Effector memory CD4-positive, alpha-beta T cell (primary cell): Measurements from ENCODE around the gene PRL.

ENCODE experiments used
- DNase-seq, 3 donors: peaks; one replicate each; pipeline ENCODE4 v3.0.0-alpha.2; 2020
- H3K27ac ChIP-seq: 2 replicates; pipeline ENCODE4 v1.7.0; 2013; ENCODE audit warnings: mild to moderate bottlenecking, low read length, moderate library complexity; ENCODE audit not compliant: insufficient read depth, poor library complexity, severe bottlenecking
- H3K27me3 ChIP-seq: replicated peaks from 2 replicates; pipeline ENCODE4 v1.7.0; 2013; ENCODE audit warnings: mild to moderate bottlenecking, low read length; ENCODE audit not compliant: insufficient read depth, control insufficient read depth, poor library complexity, severe bottlenecking
- H3K36me3 ChIP-seq: 2 replicates; pipeline ENCODE4 v1.7.0; 2013; ENCODE audit warnings: mild to moderate bottlenecking, low read length, moderate library complexity; ENCODE audit not compliant: control insufficient read depth, insufficient read depth
- H3K4me1 ChIP-seq: 2 replicates; pipeline ENCODE4 v1.7.0; 2013; ENCODE audit warnings: low read length, mild to moderate bottlenecking; ENCODE audit not compliant: control insufficient read depth, insufficient read depth, poor library complexity, severe bottlenecking
- H3K4me3 ChIP-seq: 2 replicates; pipeline ENCODE4 v1.7.0; 2013; ENCODE audit warnings: low read length, low read depth, mild to moderate bottlenecking; ENCODE audit not compliant: insufficient read depth, poor library complexity, severe bottlenecking
- H3K9me3 ChIP-seq: 2 replicates; pipeline ENCODE4 v1.7.0; 2013; ENCODE audit warnings: mild to moderate bottlenecking, low read length, moderate library complexity; ENCODE audit not compliant: control insufficient read depth
- total RNA-seq, 3 donors: gene quantifications; one replicate each; lab custom pipeline; 2026; lab: John Stamatoyannopoulos, UW

PRL gene
- 0 reads per million in 3 donors for total RNA-seq

DNA sequence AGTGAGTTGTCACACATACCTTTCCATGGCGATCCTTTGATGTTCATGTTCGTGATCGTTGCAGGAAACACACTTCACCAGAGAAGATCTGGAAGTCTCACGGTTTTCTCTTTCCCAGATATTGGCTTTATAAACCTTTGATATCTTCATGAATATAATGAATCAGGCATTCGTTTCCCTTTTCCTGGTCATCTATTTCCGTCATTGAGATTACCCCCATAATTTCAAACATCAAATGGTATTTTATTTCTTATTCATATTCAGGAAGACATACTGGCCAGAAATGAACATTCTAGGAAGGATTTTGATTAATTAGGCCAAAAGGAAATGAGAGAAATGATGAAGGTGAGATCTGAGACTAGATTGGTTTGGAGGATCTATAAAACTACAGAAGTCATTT is at the start of gene PRL:
Gene PRL, minus strand, starts transcription at position 101 of the 400 bp plus-strand sequence. Its CDS starts 54 bp downstream, at position 47.
- no peaks in the 10 kb centered on the region for H3K9me3 ChIP-seq
- H3K27me3 ChIP-seq, result no peaks in the 10 kb centered on the region
- H3K36me3 ChIP-seq, result no peaks in the 10 kb centered on the region

DNA sequence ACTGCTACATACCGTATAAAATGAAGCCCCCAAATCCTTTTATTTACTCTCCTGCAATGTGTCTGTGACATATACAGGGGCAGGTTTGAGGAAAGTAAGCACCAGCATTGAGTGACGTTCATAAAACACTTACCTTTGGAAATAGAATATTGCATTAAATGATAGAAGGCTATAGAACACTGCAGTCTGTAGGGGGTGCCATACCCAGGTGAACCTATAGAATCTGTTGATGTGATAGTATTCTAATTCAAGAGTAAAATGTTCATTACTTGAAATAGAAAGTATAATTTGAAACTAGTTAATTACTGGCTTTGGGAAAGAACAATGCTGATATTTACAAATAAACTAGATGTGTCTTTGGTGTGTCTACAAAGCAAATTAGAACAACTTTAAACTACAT is 47.0 kb upstream of the PRL start:
- Histone ChIP-seq H3K27ac (no peak overlapping the region), H3K4me3 (no peak overlapping the region), H3K27me3 (no peaks in the 10 kb centered on the region), H3K9me3 (no peaks in the 10 kb centered on the region), H3K36me3 (no peaks in the 10 kb centered on the region), H3K4me1 (no peaks in the 10 kb centered on the region)
- DNase-seq, result no peak

More for the DNA sequence above, at the start of gene PRL:
- Histone ChIP-seq H3K4me3 (no peak within 1 kb of the TSS), H3K27ac (no peak within 1 kb of the TSS), H3K4me1 (no peaks in the 10 kb centered on the region)
- no peak for DNase-seq

GRCh38 chr6:22334778-22335177 is 37.9 kb upstream of the PRL start:
- Histone ChIP-seq H3K9me3 (no peaks in the 10 kb centered on the region), H3K4me3 (no peak overlapping the region), H3K4me1 (no peaks in the 10 kb centered on the region), H3K36me3 (no peaks in the 10 kb centered on the region), H3K27ac (no peak overlapping the region), H3K27me3 (no peaks in the 10 kb centered on the region)
- no peak for DNase-seq

GRCh38 chr6:22333802-22334201 is 37.0 kb upstream of the PRL start:
- Histone ChIP-seq H3K4me3 (no peak overlapping the region), H3K36me3 (no peaks in the 10 kb centered on the region), H3K4me1 (no peaks in the 10 kb centered on the region), H3K27me3 (no peaks in the 10 kb centered on the region), H3K27ac (no peak overlapping the region), H3K9me3 (no peaks in the 10 kb centered on the region)
- no peak for DNase-seq

- Histone ChIP-seq H3K4me3 (no peak overlapping the region), H3K9me3 (no peaks in the 10 kb centered on the region), H3K27me3 (no peaks in the 10 kb centered on the region), H3K4me1 (no peaks in the 10 kb centered on the region), H3K27ac (no peak overlapping the region), H3K36me3 (no peaks in the 10 kb centered on the region)
- DNase-seq, result no peak
Measured at GRCh38 chr6:22332711-22333110, 35.9 kb upstream of the PRL start.

DNA sequence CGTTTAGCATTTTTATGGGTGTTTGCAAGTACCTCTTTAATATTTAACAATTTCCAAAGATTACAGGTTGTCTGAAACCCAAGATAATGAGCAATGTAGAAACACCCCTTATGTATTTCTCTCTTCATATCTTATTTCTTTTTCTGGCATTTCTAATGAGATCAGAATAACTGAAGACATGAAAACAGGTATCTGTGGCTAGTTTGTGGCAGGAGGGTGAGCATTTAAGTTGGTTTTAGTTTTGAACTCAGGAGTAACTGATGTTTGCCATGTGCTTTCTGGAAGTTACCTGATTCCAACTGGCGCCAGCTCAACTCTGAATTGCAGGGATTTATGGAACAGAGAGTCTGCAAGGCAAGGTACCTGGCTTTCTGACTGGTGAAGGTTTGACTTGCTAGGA is 35.4 kb upstream of the PRL start:
- Histone ChIP-seq H3K36me3 (no peaks in the 10 kb centered on the region), H3K27ac (no peak overlapping the region), H3K4me3 (no peak overlapping the region), H3K27me3 (no peaks in the 10 kb centered on the region), H3K4me1 (no peaks in the 10 kb centered on the region), H3K9me3 (no peaks in the 10 kb centered on the region)
- DNase-seq, result no peak

DNA sequence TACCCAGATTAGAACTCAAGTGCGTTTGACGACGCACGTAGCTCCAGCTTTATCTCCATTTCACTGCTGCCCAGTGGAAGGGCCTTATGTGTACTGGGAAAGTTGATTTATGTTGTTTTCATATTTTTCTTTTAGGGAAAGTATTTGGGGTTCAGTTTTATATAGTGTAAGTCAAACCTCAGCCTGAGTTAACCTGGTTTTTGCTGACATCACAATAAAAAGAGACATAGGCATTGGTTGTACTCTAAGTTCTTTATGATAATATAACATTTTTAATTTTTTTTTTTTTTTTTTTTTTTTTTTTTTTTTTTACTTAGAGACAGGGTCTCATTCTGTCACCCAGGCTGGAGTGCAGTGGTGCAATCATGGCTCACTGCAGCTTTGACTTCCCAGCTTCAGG is 34.1 kb upstream of the PRL start:
- H3K36me3 ChIP-seq, result no peaks in the 10 kb centered on the region
- no peak for DNase-seq
- H3K4me1 ChIP-seq, result no peaks in the 10 kb centered on the region
- H3K4me3 ChIP-seq, result no peak overlapping the region
- H3K27me3 ChIP-seq, result no peaks in the 10 kb centered on the region
- no peaks in the 10 kb centered on the region for H3K9me3 ChIP-seq
- H3K27ac ChIP-seq, result no peak overlapping the region

DNA sequence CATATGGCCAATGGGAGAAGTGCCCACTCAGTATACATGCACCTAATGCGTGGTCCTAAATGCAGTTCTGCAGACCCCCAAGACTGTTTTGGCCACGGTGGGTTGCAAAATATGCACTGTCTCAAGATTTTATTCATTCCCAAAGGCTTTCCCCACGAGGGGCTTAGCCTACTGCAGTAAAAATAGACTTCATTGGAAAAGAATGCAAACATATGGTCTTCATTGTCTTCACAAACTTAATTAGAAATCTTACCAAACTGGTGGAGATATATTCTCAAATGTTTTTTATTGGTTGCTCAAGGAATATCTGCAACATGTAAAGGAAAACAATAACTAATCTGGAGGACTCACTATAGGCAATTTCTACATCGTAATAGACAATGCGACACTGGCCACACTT is 31.6 kb upstream of the PRL start:
- no peak for DNase-seq
- Histone ChIP-seq H3K4me1 (no peaks in the 10 kb centered on the region), H3K36me3 (no peaks in the 10 kb centered on the region), H3K9me3 (no peaks in the 10 kb centered on the region), H3K27ac (no peak overlapping the region), H3K4me3 (no peak overlapping the region), H3K27me3 (no peaks in the 10 kb centered on the region)

DNA sequence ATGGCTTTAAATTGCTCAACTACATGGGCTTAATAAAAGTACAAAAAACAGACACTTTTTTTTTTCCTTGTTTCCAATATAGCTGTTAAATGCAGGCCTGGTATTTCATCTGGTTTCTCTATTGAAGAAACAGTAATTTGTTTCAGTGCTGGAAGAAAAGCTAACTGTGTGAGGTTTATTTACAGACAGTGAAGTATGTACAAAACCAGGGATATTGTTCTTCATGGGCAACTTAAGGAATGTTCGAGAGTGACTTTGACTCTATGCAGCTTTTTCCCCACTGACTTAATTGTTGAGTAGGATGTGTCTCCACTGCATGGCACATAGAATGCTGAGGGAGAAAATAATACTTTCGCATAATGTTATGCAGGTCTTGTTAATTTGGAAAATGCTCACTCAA is 31.0 kb upstream of the PRL start:
- H3K9me3 ChIP-seq, result no peaks in the 10 kb centered on the region
- no peak overlapping the region for H3K27ac ChIP-seq
- no peaks in the 10 kb centered on the region for H3K36me3 ChIP-seq
- DNase-seq, result no peak
- H3K27me3 ChIP-seq, result no peaks in the 10 kb centered on the region
- H3K4me1 ChIP-seq, result no peaks in the 10 kb centered on the region
- no peak overlapping the region for H3K4me3 ChIP-seq

DNA sequence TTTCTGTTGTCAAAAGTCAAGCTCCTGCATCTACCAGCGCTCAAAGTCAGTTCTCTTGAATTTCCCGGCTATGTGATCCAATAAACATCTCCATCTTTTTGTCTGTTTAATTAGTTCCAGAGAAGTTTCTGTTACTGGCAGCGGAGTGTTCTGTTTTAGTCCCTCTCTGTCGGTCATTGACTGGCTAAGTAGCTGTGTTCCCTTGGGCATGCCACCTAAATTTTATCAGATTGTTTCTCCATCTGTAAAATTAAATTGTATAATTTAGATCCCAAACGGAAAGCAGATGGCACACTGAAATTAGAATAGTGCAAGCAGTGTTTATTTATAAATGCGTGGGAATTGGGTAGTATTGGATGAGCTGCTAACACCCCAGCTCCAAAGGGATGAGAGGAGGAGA is 29.7 kb upstream of the PRL start:
- Histone ChIP-seq H3K4me3 (no peak overlapping the region), H3K9me3 (no peaks in the 10 kb centered on the region), H3K4me1 (no peaks in the 10 kb centered on the region), H3K27ac (no peak overlapping the region), H3K27me3 (no peaks in the 10 kb centered on the region), H3K36me3 (no peaks in the 10 kb centered on the region)
- DNase-seq, result no peak

- DNase-seq, result no peak
- Histone ChIP-seq H3K27ac (no peak overlapping the region), H3K9me3 (no peaks in the 10 kb centered on the region)
Measured at GRCh38 chr6:22325481-22325880, 28.6 kb upstream of the PRL start.

More at GRCh38 chr6:22325481-22325880, 28.6 kb upstream of the PRL start:
- no peaks in the 10 kb centered on the region for H3K27me3 ChIP-seq
- H3K36me3 ChIP-seq, result no peaks in the 10 kb centered on the region
- H3K4me1 ChIP-seq, result no peaks in the 10 kb centered on the region
- no peak overlapping the region for H3K4me3 ChIP-seq
